ENCODE measurements around the gene CRLF1.

GRCh38 chr19:18587561-18587960, 19.0 kb downstream of the CRLF1 start:
- no peak for TF ChIP-seq CTCF (IDR thresholded peaks at IDR 0.05)
- no peak for TF ChIP-seq POLR2A (IDR thresholded peaks at IDR 0.05)
